HG02759 (cell line): ENCODE data around the gene INSL3.
"Not testable (repeated sequence)": the region's sequence is repeated elsewhere in the genome, so short reads cannot be mapped to it uniquely, and the experiment has no call there.

Source experiments
- ATAC-seq: cut with Tn5 transposase; IDR thresholded peaks from one replicate; pipeline ENCODE4 v1.9.1; 2021; ENCODE audit warnings: mild to moderate bottlenecking, moderate library complexity; ENCODE audit not compliant: unreplicated experiment

INSL3 gene

DNA sequence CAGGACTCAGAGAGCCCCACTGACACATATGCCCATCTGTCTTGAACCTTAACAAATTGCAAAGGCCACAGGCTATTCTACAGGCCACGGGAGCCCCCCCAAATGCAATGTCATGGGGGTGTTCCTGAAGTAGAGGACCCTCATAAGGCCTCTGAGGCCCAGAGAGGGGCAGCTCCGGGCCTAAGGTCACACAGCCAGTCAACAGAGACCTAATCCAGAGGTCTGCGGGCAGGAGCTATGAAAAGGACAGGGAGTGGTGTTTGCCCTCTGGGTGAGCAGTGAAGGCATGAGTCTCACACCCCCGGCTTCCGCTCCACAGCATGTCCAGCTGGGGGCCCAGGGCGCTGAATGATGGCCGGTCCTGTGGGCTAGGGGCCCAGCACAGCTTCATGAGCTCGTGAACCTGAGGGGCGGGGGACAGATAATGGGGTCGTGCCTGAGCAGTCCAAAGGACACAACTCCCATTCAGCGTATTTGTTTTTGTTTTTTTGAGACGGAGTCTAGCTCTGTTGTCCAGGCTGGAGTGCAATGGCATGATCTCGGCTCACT, 5.3 kb upstream of the INSL3 start:
- ATAC-seq, result no peak

GRCh38 chr19:17824339-17824738, 3.0 kb upstream of the INSL3 start:
- ATAC-seq, result no peak

- ATAC-seq, result no peak
Measured at GRCh38 chr19:17817668-17818363, 3.5 kb downstream of the INSL3 start.

DNA sequence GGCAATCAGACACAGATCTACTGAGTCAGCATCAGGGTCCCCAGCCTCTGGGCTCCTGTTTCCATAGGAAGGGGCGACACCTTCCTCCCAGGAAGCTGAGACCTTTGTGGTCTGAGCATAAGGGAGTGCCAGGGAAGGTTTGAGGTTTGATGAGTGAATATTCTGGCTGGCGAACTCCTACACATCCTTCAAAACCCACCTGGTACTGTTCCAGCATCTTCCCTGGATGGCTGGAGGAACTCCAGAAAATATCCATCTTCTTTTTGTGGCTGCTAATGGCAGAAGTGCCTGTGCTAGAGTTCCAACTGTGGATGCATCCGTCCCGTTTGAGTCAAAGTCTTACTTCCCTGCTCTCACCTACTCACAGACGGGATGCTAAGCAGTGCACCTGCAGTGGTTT, 9.2 kb downstream of the INSL3 start:
- no peak for ATAC-seq

DNA sequence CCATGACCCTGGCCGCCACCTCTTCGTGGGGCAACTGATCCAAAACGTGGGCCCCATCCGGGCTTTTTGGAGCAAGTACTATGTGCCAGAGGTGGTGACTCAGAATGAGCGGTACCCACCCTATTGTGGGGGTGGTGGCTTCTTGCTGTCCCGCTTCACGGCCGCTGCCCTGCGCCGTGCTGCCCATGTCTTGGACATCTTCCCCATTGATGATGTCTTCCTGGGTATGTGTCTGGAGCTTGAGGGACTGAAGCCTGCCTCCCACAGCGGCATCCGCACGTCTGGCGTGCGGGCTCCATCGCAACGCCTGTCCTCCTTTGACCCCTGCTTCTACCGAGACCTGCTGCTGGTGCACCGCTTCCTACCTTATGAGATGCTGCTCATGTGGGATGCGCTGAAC, 9.6 kb downstream of the INSL3 start:
- no peak for ATAC-seq

DNA sequence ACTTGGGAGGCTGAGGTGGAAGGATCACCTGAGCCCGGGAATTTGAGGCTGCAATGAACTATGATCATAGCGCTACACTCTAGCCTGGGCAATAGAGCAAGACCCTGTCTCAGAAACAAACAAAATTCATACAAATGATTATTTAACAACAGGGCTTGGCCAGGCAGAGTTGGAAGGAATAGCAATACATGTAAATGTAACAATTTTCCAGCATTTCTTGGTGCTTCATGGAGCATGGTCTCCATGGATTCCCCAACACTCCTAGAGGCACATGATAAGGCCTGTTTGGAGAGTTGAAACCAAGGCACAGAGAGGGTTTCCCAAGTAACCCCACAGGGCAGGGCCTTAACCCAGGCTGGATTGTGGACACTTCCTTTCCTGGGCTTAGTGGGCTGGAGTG, 10.2 kb downstream of the INSL3 start:
- ATAC-seq, result no peak

DNA sequence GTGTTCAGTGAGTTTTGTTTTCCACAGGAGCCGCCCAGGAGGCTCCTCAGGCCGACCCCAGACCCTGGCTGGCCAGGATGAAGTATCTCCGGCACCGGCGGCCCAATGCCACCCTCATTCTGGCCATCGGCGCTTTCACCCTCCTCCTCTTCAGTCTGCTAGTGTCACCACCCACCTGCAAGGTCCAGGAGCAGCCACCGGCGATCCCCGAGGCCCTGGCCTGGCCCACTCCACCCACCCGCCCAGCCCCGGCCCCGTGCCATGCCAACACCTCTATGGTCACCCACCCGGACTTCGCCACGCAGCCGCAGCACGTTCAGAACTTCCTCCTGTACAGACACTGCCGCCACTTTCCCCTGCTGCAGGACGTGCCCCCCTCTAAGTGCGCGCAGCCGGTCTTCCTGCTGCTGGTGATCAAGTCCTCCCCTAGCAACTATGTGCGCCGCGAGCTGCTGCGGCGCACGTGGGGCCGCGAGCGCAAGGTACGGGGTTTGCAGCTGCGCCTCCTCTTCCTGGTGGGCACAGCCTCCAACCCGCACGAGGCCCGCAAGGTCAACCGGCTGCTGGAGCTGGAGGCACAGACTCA, 13.5 kb downstream of the INSL3 start:
- ATAC-seq, result no peak

DNA sequence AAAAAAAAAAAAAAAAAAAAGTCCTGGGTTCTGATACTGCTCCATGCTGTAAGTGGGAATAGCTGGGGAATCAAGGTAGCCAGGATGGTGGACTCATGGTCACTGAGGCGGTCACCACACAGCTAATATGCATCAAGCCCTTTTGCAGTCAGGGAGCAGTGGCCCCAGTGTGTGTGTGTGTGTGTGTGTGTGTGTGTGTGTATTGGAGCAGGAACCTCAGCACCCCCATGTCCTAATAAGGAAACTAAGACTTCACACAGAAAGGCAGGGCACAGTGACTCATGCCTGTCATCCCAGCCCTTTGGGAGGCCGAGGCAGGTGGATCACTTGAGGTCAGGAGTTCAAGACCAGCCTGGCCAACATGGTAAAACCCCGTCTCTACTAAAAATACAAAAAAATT, 14.4 kb downstream of the INSL3 start:
- ATAC-seq, result no peak

DNA sequence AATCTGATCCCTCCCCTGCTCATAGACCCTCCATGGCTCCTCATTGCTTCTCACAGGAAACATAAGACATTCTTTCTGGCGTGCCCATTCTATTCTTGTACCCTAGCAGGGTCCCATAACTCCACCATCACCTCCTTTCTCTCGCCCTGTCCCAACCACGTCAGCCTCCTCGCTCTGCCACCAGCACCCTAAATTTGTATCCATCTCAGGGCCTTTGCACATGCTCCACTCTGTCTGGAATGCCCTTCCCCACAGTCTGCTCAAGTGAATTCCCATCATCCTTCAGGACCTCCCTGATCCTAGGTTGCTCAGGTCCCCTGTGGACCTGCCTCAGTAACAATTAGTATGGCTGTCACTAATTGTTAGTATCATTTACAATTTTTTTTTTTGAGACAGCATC, 15.9 kb downstream of the INSL3 start:
- no peak for ATAC-seq

DNA sequence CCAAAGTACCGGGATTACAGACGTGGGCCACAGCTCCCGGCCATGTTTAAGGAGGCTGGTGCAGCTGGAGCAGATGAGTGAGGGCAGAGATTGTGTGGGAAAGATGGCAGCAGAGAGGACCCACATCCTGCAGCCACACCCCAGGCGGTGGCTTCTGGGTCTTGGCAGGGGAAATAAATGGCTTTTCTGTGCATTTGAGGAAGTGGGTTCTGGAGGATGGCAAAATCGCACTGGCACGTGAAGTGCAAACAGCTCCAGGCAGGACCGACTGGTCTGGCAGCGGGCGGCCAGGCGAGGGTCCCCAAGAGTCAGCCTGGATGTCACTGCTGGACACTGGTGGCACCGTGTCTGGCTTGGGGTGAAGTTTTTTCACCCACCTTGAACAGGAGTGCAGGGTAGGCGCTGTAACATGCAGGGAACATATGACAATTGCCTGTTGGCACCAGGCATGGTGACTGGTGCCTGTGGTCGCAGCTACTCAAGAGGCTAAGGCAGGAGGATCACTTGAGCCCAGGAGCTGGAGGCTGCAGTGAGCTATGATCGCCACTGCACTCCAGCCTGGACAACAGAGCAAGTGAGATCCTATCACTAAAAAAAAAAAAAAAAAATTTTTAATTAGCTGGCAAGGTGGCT, 17.9 kb downstream of the INSL3 start:
- no peak for ATAC-seq

GRCh38 chr19:17802137-17802858, 19.0 kb downstream of the INSL3 start:
- ATAC-seq, result no peak

GRCh38 chr19:17798599-17798998, 22.7 kb downstream of the INSL3 start:
- ATAC-seq, result not testable (repeated sequence)

DNA sequence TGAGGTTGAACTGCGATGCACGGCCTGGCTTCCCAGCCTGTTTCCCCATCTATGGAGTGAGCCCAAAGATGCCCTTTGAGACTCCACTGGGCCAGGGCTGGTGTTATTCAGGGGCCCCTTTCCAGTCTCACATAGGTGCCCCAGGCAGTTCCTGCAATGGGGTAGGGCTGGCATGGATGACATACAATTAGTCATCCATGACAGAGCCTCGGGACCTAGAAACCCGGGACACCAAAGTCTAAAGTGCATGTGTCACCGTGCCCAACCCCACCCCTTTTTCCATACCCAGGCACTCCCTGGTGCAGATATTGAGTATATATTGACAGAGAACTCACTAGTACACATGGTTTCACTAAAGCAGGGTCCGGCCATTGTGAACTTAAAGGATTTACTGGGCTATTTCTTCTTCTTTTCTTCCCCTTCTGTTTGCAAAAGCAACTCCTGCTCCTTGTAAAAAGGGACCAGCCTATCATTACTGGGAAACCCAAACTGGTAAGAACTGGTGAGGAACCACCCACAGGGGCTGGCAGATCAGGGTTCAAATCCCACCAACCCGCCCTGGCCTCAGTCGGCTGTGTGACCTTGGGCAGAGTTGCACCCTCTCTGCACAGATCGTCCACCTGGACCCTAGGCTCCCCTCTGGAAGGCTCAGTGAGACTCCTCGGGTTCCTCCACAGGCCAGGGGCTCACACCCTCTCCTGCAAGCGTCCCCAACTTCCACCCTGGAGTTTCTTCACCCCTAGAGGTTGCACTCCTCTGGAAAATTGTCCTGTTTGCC, 23.7 kb downstream of the INSL3 start:
- ATAC-seq, result no peak

DNA sequence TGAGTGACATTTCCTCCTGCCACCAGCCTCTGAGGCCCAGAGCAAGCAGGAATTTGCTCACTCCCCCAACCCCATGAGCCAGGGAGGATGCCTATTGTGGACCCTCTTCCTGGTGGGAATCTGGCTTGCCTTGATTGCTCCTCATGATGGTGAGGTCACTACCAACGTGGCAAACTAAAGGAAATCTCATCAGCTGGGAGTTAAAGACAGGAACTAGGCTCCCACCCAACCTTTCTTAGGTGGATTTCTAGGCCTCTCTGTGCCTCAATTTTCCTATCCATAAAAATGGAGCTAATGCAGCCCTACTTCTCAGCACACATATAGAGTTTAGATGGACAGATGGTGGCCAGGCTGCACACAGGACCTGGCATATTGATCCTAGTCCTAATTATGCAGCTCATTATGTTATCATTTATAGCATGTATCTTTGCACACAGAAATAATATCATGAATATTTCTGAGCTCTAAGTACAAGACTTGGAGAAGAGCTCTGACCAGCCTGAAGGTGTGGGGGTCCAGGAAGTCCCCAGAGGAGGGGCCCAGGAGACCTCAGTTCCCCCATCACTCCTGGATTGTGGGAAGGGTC, 24.4 kb downstream of the INSL3 start:
- no peak for ATAC-seq

DNA sequence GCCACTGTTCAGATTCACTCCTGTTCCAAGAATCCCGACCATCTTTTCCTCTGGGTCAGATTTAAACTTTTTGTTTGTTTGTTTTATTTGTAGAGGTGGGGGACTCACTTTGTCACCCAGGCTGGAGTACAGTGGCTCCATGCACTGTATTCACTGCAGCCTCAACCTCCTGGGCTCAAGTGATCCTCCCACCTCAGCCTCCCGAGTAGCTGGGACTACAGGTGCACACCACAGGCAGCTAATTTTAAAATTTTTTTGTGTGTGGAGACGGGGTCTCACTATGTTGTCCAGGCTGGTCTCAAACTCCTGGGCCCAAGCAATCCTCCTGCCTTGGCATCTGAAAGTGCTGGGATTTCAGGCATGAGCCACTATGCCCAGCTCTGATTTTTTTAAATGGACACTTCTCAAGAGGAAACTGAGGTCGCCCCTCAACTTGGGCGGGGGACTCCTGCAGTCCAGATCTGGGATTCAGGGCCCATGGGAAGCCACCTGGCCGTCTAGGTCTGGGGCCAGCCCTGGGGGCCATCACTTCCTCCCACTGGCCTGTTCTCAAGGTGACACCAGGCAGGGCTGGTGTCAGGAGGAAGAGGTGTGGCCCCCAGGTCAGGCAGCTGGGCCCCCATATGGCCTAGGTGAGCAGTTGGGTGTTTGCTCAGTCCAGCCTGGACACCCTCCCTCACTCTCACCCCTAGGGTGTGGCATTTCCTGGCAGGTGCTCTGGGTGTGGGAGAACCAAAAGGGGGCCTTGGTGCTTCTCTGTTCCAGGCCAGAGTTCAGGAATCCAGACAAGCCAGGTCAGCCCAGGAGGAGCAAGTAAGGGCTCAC, 25.1 kb downstream of the INSL3 start:
- no peak for ATAC-seq

GRCh38 chr19:17795495-17795856, 25.8 kb downstream of the INSL3 start:
- no peak for ATAC-seq

- ATAC-seq, result no peak
Measured at GRCh38 chr19:17794731-17795494, 26.4 kb downstream of the INSL3 start, which contains the start of gene B3GNT3. Gene B3GNT3 (plus strand): TSS chr19:17795138. CDS start chr19:17807808, 12,670 bp downstream.

GRCh38 chr19:17794412-17794730, 26.9 kb downstream of the INSL3 start:
- no peak for ATAC-seq
